ENCODE data around the gene SMARCC1. TPM values are rescaled to one million over a fixed set of nuclear protein-coding genes. Genes with fewer than 3 reads are reported as not detected.

Gene SMARCC1
- total RNA-seq, 1 experiment from 2014 or later: 21.4 TPM

DNA sequence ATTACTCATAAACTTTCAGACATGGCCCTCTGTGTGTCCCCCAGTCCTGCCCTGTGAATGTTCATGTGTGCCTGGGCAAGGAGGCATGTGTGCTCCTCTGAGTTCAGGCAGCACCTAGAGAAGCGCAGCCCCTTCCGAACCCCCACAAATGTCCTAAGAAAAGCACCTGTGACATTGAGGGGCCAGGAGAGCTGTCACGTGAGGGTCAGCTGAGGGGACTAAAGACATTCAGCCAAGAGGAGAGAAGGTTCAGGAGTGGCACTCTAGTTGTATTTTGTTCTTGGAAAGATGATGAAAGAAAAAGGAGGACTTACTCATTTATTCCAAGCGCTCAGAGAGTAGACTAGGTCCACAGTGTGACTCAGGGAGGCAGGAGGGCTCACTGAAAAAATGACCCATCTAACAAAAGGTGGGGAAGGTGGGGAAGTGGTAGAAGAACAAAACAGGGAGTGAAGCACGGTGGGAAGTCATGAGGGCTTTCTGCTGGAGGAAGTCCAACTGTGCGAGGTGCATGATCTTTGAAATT, 240.0 kb downstream of the SMARCC1 start:
- in situ Hi-C loops (cut with HindIII; ENCODE audit: low pct_unique_long_range_greater_than_20kb, low sequenced_read_pairs): no loop called here

DNA sequence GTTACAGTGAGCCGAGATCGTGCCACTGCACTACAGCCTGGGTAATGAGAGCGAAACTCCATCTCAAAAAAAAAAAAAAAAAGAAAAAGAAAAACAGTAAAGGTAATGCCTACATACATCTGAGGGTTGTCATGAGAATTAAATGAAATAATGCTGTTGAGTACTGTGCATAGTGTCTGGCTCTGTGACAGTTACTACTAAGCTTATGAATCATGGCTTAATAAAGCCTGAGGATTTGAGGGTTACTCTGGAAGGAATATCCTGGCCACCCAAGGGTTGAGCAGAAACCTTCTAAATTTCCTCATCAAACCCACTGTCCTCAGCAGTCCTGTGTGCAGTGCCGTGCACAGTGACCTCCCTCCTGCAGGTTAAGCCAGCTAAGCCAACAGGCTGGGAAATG, 241.4 kb downstream of the SMARCC1 start:
- in situ Hi-C loops (cut with HindIII; ENCODE audit: low pct_unique_long_range_greater_than_20kb, low sequenced_read_pairs): no loop called here
- DNase-seq (ENCODE audit: low read depth): no peak

More for the DNA sequence above, 240.0 kb downstream of the SMARCC1 start:
- DNase-seq (ENCODE audit: low read depth): no peak

DNA sequence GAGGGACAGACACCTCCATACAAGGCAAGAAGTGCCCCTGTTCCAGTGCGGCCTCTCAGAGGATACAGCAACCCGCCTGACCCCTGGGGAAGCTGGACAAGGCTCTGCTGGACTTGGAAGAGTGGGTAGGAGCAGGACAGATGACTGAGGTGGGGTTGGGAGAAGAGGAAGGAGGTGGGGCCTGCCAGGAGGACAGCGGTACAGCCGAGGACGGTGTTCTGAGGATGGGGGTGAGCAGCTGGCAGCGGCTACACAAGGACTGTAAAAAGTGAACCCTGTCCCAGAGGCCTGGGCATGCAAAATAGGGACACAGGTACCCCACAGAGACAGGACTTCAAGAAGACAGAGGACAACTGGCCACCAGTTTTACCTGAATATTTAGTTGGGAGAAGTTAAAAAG, 244.7 kb downstream of the SMARCC1 start:
- in situ Hi-C loops (cut with HindIII; ENCODE audit: low pct_unique_long_range_greater_than_20kb, low sequenced_read_pairs): no loop called here
- no peak for DNase-seq (ENCODE audit: low read depth)

DNA sequence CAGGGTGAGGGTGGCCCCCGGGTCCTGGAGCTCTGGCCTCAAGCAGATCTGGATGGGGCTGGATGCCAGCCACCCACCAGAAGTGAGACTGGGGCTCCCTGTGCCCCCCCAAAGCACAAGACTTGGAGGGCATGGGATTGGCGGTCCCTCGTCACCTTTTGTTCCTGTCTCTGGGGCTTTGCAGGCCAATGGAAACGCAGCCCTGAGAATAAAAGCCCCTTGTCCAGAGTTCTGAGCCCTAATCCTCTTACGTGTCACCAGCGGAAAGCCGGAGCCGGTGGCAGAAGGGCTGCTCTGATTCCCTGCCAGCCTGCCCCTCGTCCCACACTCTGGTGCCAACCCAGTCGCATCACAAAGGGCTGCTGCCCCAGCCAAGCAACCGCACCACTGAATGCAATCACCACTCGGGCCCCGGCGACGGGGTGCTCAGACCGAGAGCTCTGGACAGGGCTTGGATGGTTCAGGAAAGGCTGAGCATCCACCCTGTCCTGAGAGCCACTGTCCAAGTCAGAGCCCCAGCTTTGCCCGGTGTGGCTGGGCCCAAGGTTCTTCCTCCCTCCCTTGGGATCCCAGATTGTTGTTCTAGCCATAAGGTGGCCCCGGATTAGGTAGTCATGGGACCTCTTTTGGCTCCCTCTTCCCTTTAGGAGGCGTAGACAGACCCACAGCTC, 245.3 kb downstream of the SMARCC1 start:
- in situ Hi-C loops (cut with HindIII; ENCODE audit: low pct_unique_long_range_greater_than_20kb, low sequenced_read_pairs): no loop called here

More for the DNA sequence above, 245.3 kb downstream of the SMARCC1 start:
- no peak for DNase-seq (ENCODE audit: low read depth)

Other genes with a start within 250 kb of the SMARCC1 start
- gene CSPG5, start 203.0 kb downstream of the SMARCC1 start, total RNA-seq (2014; rRNA removed; shearing (Covaris generic); ENCODE audit: low replicate concordance): 4.4 and 12.5 TPM in 2 replicates
- 67.0 and 67.2 TPM in 2 replicates for gene DHX30, start 21.2 kb upstream of the SMARCC1 start, total RNA-seq (2014; rRNA removed; shearing (Covaris generic); ENCODE audit: low replicate concordance)
- gene MAP4, start 234.5 kb upstream of the SMARCC1 start, total RNA-seq (2014; rRNA removed; shearing (Covaris generic); ENCODE audit: low replicate concordance): 27.6 and 29.1 TPM in 2 replicates